HG02759 (cell line): ENCODE data around the gene BIVM.

Experiments
- ATAC-seq: cut with Tn5 transposase; IDR thresholded peaks from one replicate; pipeline ENCODE4 v1.9.1; 2021; ENCODE audit warnings: mild to moderate bottlenecking, moderate library complexity; ENCODE audit not compliant: unreplicated experiment

Gene BIVM

GRCh38 chr13:102877303-102877702 is 78.4 kb downstream of the BIVM start:
- ATAC-seq = no peak

GRCh38 chr13:102878481-102878880 is 79.6 kb downstream of the BIVM start:
- ATAC-seq = no peak

- ATAC-seq = no peak
Observed at GRCh38 chr13:102879793-102880499, 81.0 kb downstream of the BIVM start.

GRCh38 chr13:102881819-102882686 is 83.1 kb downstream of the BIVM start:
- ATAC-seq = no peak
